H1 (cell line): Measurements from ENCODE around the gene OR2H2. TPM values are rescaled to one million over a fixed set of nuclear protein-coding genes. Genes with fewer than 3 reads are reported as not detected.

Experiments
- CTCF ChIA-PET: fragments of 300-600 bp; sonication (Branson Sonifier 250); formaldehyde crosslinking; loops from one replicate; lab custom pipeline; 2021; ENCODE audit not compliant: partially characterized antibody; lab: Charles Lee
- POLR2A ChIA-PET: fragments of 300-600 bp; sonication (Branson Sonifier 250); formaldehyde crosslinking; loops from one replicate; lab custom pipeline; 2021; ENCODE audit warnings: inconsistent platforms; ENCODE audit not compliant: partially characterized antibody; lab: Charles Lee
- DNase-seq, 2 experiments: peaks; one replicate each; pipeline versions ENCODE4 v3.0.0 to v3.0.0-alpha.2; 2010 to 2022; ENCODE audit warnings: low spot score in 2 of 2, low read depth in 1 of 2, mixed read lengths in 1 of 2
- FAIRE-seq: peaks from 2 replicates; lab custom pipeline; 2011; peaks lifted over from hg19 to GRCh38; lab: Jason Lieb, UNC
- H2AFZ ChIP-seq: 2 replicates; pipeline ENCODE4 v1.8.1; 2012; ENCODE audit warnings: low read length, inconsistent platforms
- H2AK5ac ChIP-seq: 2 replicates; pipeline ENCODE4 v1.6.1; 2013; ENCODE audit warnings: low read depth, low read length
- H2BK120ac ChIP-seq: replicated peaks from 2 replicates; pipeline ENCODE3; 2013; ENCODE audit warnings: low read depth, low read length, inconsistent platforms
- H2BK12ac ChIP-seq: 2 replicates; pipeline ENCODE4 v1.6.1; 2013; ENCODE audit warnings: low read depth, low read length
- H2BK15ac ChIP-seq: 2 replicates; pipeline ENCODE4 v1.6.1; 2013; ENCODE audit warnings: low read length
- H2BK20ac ChIP-seq: 2 replicates; pipeline ENCODE4 v1.6.1; 2013; ENCODE audit warnings: low read length
- H2BK5ac ChIP-seq: 2 replicates; pipeline ENCODE4 v1.6.1; 2013; ENCODE audit warnings: low read depth, low read length
- H3K14ac ChIP-seq: 2 replicates; pipeline ENCODE4 v1.6.1; 2013; ENCODE audit warnings: inconsistent platforms; ENCODE audit not compliant: insufficient read length
- H3K18ac ChIP-seq: 2 replicates; pipeline ENCODE4 v1.6.1; 2013; ENCODE audit warnings: low read length; ENCODE audit errors: extremely low read depth
- H3K23ac ChIP-seq: 2 replicates; pipeline ENCODE4 v1.6.1; 2013; ENCODE audit warnings: inconsistent platforms; ENCODE audit not compliant: insufficient read length
- H3K23me2 ChIP-seq: 2 replicates; pipeline ENCODE4 v1.6.1; 2013; ENCODE audit warnings: low read depth, low read length
- H3K27ac ChIP-seq: 2 replicates; pipeline ENCODE4 v1.6.1; 2011; ENCODE audit warnings: low read depth, low read length, inconsistent platforms
- H3K27me3 ChIP-seq, 4 experiments: replicated peaks in 1 of 4; 1 replicate in 1 of 4; 2 replicates in 3 of 4; pipeline versions ENCODE4 v1.6.1 to v1.8.1; 2011 to 2013; ENCODE audit warnings: low read length in 3 of 4, mild to moderate bottlenecking in 3 of 4, inconsistent platforms in 2 of 4, mixed read lengths in 2 of 4, moderate library complexity in 1 of 4; ENCODE audit not compliant: control insufficient read depth in 3 of 4, insufficient read depth in 3 of 4; ENCODE audit errors: extremely low read depth in 1 of 4
- H3K36me3 ChIP-seq, 4 experiments: 2 replicates each; pipeline versions ENCODE4 v1.6.1 to v1.8.1; 2011 to 2013; ENCODE audit warnings: mild to moderate bottlenecking in 4 of 4, low read length in 3 of 4, moderate library complexity in 2 of 4, control low read depth in 1 of 4, inconsistent platforms in 1 of 4; ENCODE audit not compliant: insufficient read depth in 4 of 4, control insufficient read depth in 2 of 4
- H3K4ac ChIP-seq: replicated peaks from 2 replicates; pipeline ENCODE3; 2013; ENCODE audit warnings: low read length, low read depth, mixed read lengths, inconsistent platforms; ENCODE audit not compliant: insufficient read length
- H3K4me1 ChIP-seq, 4 experiments: replicated peaks in 1 of 4; 1 replicate in 1 of 4; 2 replicates in 3 of 4; pipeline versions ENCODE4 v1.6.1 to v1.8.1; 2011 to 2013; ENCODE audit warnings: low read length in 3 of 4, inconsistent platforms in 2 of 4, mixed read lengths in 1 of 4; ENCODE audit not compliant: insufficient read depth in 4 of 4, control insufficient read depth in 3 of 4
- H3K4me2 ChIP-seq, 2 experiments: 2 replicates each; pipeline versions ENCODE4 v1.6.1 to v1.8.1; 2011 to 2013; ENCODE audit warnings: low read depth in 2 of 2, low read length in 2 of 2, control low read depth in 1 of 2, inconsistent platforms in 1 of 2, mild to moderate bottlenecking in 1 of 2; ENCODE audit not compliant: insufficient read depth in 1 of 2
- H3K4me3 ChIP-seq, 4 experiments: fragments of 200-600, 300-600 bp in 1 of 4; sonication (generic), shearing (Covaris generic), sonication (Bioruptor Twin) in 1 of 4; 2 replicates each; pipeline versions ENCODE4 v1.5.1 to v1.8.1; 2011 to 2016; ENCODE audit warnings: low read length in 4 of 4, low read depth in 3 of 4, control low read depth in 2 of 4, inconsistent platforms in 2 of 4, mild to moderate bottlenecking in 2 of 4, mixed read lengths in 1 of 4, moderate library complexity in 1 of 4; ENCODE audit not compliant: insufficient read depth in 2 of 4; ENCODE audit errors: extremely low read depth in 1 of 4
- H3K56ac ChIP-seq: replicated peaks from 2 replicates; pipeline ENCODE3; 2013; ENCODE audit warnings: low read depth, mild to moderate bottlenecking, mixed read lengths, low read length, inconsistent platforms; ENCODE audit not compliant: insufficient read length
- H3K79me1 ChIP-seq: 2 replicates; pipeline ENCODE4 v1.6.1; 2013; ENCODE audit warnings: low read depth, low read length, control low read depth
- H3K79me2 ChIP-seq, 2 experiments: 2 replicates each; pipeline versions ENCODE4 v1.6.1 to v1.8.1; 2012 to 2013; ENCODE audit warnings: low read length in 2 of 2, mild to moderate bottlenecking in 2 of 2, inconsistent platforms in 1 of 2; ENCODE audit not compliant: insufficient read depth in 2 of 2, control insufficient read depth in 1 of 2
- H3K9ac ChIP-seq, 4 experiments: replicated peaks in 1 of 4; 1 replicate in 1 of 4; 2 replicates in 3 of 4; pipeline versions ENCODE4 v1.6.1 to v1.8.1; 2011 to 2013; ENCODE audit warnings: low read depth in 3 of 4, low read length in 3 of 4, control low read depth in 2 of 4, mild to moderate bottlenecking in 2 of 4, moderate library complexity in 2 of 4, inconsistent platforms in 1 of 4; ENCODE audit errors: extremely low read depth in 1 of 4
- H3K9me3 ChIP-seq, 2 experiments: 2 replicates each; pipeline versions ENCODE4 v1.6.1 to v1.8.1; 2012 to 2013; ENCODE audit warnings: mild to moderate bottlenecking in 2 of 2, moderate library complexity in 2 of 2, control low read depth in 1 of 2, inconsistent platforms in 1 of 2, low read depth in 1 of 2, low read length in 1 of 2, mixed read lengths in 1 of 2; ENCODE audit not compliant: insufficient read depth in 2 of 2
- H4K20me1 ChIP-seq, 2 experiments: replicated peaks in 1 of 2; 2 replicates each; pipeline versions ENCODE3 to v1.8.1; 2011 to 2013; ENCODE audit warnings: inconsistent platforms in 2 of 2, low read length in 2 of 2, mild to moderate bottlenecking in 1 of 2; ENCODE audit not compliant: insufficient read depth in 2 of 2, control insufficient read depth in 1 of 2
- H4K5ac ChIP-seq: 2 replicates; pipeline ENCODE4 v1.6.1; 2013; ENCODE audit warnings: low read length, low read depth, mixed read lengths, inconsistent platforms; ENCODE audit not compliant: insufficient read length
- H4K8ac ChIP-seq: 2 replicates; pipeline ENCODE4 v1.8.0; 2013; ENCODE audit warnings: mild to moderate bottlenecking, moderate library complexity, low read length, inconsistent platforms; ENCODE audit not compliant: insufficient read depth; ENCODE audit errors: extremely low read depth
- H4K91ac ChIP-seq: replicated peaks from 2 replicates; pipeline ENCODE3; 2013; ENCODE audit warnings: low read length, mixed read lengths, inconsistent platforms; ENCODE audit not compliant: insufficient read length
- BRCA1 ChIP-seq: IDR thresholded peaks from 2 replicates; pipeline ENCODE4 v1.6.1; 2012; ENCODE audit warnings: low read depth, low read length, improper control_type of control experiment
- KDM4A ChIP-seq: IDR thresholded peaks from one replicate; pipeline ENCODE4 v1.7.1; 2012; ENCODE audit warnings: low read depth, mild to moderate bottlenecking, moderate library complexity, low read length, inconsistent platforms; ENCODE audit not compliant: severe bottlenecking
- POU5F1 ChIP-seq: IDR thresholded peaks from 2 replicates; pipeline ENCODE4 v1.6.1; 2011; ENCODE audit warnings: low read depth, mild to moderate bottlenecking, low read length, moderate library complexity
- YY1 ChIP-seq: IDR thresholded peaks from 2 replicates; pipeline ENCODE4 v1.6.1; 2011; ENCODE audit warnings: low read depth, mild to moderate bottlenecking, low read length
- WGBS, 2 experiments: shearing (Covaris generic) in 1 of 2; methylation state at CpG; one replicate each; pipeline versions ENCODE4 v1.1.6 to v1.1.7; 2013 to 2015; ENCODE audit warnings: low lambda C conversion rate in 2 of 2, mixed read lengths in 2 of 2, inconsistent platforms in 1 of 2, low coverage in 1 of 2, missing lambda C conversion rate in 1 of 2; ENCODE audit not compliant: insufficient replicate concordance in 2 of 2, insufficient coverage in 1 of 2, insufficient read length in 1 of 2; ENCODE audit errors: extremely low coverage in 1 of 2, missing lambda C conversion rate in 1 of 2; 5-methylcytosine and 5-hydroxymethylcytosine counted together
- polyA plus RNA-seq, 7 experiments: library from polyadenylated mRNA; depleted of rRNA in 3 of 7; stranded (reverse) in 5 of 7; unstranded in 2 of 7; fragments of >200 nt in 5 of 7; fragments of 200-250 nt in 2 of 7; gene quantifications; 1 replicate in 5 of 7; 2 replicates in 1 of 7; 4 replicates in 1 of 7; pipeline versions ENCODE4 v1.2.1 to v1.2.3, GENCODE V29; 2011 to 2013; ENCODE audit warnings: missing spikeins in 2 of 7, mixed read lengths in 2 of 7
- total RNA-seq: library from RNA; stranded (reverse); fragmentation: NEBNext Ultra II Directional; extraction: Animal tissue kit (Norgen Biotek cat#: 25700); gene quantifications from 2 replicates; pipeline ENCODE4 v1.2.1, GENCODE V29; 2021

The OR2H2 gene
- total and polyA plus RNA-seq, 2 of the 8 experiments (the other 6 are each of a cell fraction or from before 2014, with no cell fraction given): not detected

DNA sequence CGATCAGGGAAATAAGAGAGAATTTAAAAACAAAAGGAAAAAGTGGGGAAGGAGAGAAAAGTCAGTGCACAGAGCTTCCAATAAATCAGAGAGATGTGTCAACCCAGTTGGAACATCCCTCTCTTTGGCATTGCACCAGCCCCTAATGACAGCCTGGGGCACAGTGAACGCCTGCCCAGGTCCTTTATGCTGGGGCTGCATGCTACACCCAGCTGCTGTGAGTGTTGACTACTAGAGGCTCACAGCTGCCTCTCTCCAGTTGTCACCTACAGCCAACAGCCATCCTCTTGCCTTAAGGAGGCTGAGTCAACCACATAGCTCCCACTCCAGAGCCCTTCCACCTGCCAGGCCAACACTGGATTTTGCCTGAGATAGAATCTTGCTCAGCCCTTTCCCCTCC is 19.0 kb downstream of the OR2H2 start:
- Histone ChIP-seq H3K9ac (no peak overlapping the region), H3K79me2 (no peaks in the 10 kb centered on the region), H2BK15ac (no peak overlapping the region), H3K14ac (no peak overlapping the region), H4K5ac (no peak overlapping the region), H3K79me1 (0 out of 2 replicates have a peak, but pooled peaks cover 2% of the 10 kb centered on the region), H4K8ac (no peak overlapping the region), H3K9me3 (no peaks in the 10 kb centered on the region), H3K27me3 (no peaks in the 10 kb centered on the region), H2BK20ac (no peak overlapping the region), H3K18ac (no peak overlapping the region), H3K27ac (no peak overlapping the region), H2AK5ac (no peak overlapping the region), H4K20me1 (peaks cover 6 to 18% of the 10 kb centered on the region in 2 experiments), H2BK12ac (no peak overlapping the region), H3K4me1 (peaks cover 0 to 10% (median 0%) of the 10 kb centered on the region in 4 experiments; a peak in 3 of 7 replicates), H3K4me3 (no peak overlapping the region), H3K56ac (no peak overlapping the region), H3K4me2 (no peak overlapping the region), H2AFZ (no peak overlapping the region), H3K36me3 (peaks cover 42 to 94% (median 78%) of the 10 kb centered on the region in 4 experiments), H3K4ac (no peak overlapping the region), H3K23ac (no peak overlapping the region), H2BK120ac (no peak overlapping the region), H4K91ac (no peak overlapping the region), H2BK5ac (no peak overlapping the region), H3K23me2 (no peaks in the 10 kb centered on the region)
- FAIRE-seq (no peak), DNase-seq (no peak)
- POLR2A ChIA-PET: interaction anchor here (0.8 to 5.4 kb wide), 9 partner anchors 8 to 24 kb away, joined by 3 to 58 read pairs (median 8); no protein-coding TSS in a partner anchor
- 89% methylated on average over 2 of the region's 2 CpGs; no CpG with 5 or more reads in 1 of the 2 experiments for WGBS, 2 experiments
- CTCF ChIA-PET: interaction anchor here (1.0 to 2.5 kb wide), 10 partner anchors 13 to 229 kb away, joined by 3 to 24 read pairs (median 4); partner anchors contain the start of gene OR12D3
- TF ChIP-seq BRCA1 (no peak), KDM4A (no peak), POU5F1 (no peak), YY1 (no peak)
